Measurements from ENCODE around the gene EN2.

EN2 gene

GRCh38 chr7:155486783-155487508 is 29.0 kb downstream of the EN2 start:
- no peak for DNase-seq (ENCODE audit: low read depth in 2 of 2)

DNA sequence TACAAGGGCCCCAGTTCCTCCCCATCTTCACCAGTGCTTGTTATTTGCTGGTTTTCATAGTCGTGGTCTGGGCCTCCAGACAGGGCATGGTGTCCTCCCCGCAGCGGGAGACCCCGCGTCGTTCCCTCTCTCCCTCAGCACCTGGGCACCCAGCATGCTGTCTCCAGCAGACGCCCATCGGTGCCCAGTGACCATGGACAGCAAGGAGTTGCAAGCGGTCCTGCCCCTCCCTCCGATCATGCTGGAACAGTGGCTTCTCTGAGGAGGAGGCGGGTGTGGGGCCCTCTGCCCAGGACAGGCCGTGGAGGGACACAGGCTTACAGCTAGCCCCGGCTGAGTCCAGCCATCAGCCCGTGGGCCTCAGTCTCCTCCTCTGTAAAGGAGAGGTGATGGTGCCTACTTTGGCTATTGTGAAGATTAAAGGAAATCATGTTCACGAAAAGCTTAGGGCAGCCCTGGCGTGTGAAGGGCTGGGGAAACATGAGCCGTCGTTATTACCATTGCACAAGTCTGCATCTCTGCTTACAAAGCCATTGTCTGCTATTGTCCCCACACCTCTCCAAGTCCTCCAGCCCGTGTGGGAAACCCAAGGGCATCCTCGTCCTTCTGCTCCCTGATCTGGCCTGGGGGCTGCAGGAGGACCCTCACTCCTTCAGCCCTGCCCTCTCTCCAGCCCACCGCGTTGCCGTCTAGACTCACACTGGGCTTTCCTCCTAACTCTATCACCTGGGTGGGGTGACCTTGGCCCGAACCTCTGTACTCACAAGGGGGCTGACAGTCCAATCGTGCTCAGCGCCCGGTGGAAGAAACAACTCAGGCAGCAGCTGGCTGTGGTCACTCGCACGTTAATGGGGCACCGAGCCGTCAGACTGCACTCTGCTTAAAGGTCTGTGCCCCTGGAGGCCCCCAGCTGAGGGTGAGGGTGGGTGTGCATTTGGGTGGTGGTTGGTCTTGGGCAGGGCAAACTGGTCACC is 29.9 kb downstream of the EN2 start:
- no peak for DNase-seq (ENCODE audit: low read depth in 2 of 2)

DNA sequence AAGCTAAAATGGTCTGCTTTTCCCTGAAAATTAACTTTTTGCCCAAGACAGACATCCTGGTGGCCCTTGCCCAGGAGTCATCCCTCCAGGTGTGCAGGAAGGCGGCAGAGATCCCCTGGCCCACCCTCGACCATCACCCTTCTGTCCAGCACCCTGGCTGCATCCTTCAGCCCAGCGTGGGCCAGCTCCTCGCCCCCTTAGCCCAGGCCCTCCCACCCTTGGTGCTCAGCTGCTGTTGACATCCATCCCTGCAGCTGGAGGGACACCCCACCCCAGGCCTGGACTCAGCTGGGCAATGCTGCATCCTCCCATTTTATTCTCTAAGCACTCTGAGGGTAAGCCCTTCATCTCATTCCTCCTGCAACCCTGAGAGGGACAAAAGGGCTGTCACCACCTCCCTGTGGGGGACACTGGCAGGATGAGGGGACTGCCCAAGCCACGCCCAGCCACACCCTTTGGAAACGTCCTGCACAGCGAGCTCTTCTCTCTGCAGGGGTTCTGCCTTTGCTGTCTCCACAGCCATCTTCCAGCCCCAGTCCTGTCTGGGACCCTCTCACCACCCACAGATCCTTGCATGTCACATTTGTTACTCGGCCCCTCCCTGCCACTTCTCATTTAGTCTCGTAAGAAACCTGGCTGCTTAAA is 30.7 kb downstream of the EN2 start:
- no peak for DNase-seq (ENCODE audit: low read depth in 2 of 2)

- no peak for DNase-seq (ENCODE audit: low read depth in 2 of 2)
Observed at GRCh38 chr7:155489158-155489840, 31.4 kb downstream of the EN2 start.

DNA sequence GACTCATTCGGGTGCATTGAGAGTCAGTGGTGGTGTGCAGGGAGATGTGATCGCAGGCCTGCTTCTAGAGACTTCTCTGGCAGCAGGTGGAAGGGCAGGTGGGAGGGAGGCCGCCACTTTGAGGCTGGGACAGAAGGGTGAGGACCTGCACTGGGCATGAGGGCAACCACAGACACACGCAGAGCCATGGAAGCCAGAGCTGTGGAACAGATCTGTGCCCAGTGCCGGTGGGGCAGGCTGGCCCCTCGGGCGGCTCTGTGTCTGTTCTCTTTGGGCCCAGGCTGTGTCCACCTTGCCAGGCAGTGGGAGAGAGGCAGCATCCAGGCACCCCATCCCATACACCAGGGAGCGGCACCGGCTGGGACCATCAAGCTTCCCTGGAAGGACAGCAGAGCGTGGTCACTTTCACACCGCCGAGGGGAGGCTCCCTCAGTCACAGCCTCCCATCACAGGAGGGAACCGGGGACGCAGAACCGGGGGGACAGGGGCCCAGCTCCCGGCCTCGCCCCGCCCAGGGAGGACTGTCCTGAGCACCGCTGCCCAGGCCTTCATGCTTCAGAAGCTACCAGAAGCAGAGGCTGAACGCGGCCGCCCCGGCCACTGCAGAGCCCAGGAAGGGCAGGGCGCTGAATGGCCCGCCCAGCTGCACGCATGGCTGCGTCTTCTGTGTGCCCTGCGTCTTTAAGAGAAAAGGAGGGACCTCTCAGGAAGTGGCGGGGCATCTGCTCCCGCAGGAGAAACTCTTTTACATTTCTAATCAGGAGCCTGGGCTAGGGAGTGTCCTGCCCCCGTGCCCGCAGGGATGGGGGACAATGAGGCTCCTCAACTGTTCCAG is 32.1 kb downstream of the EN2 start:
- no peak for DNase-seq (ENCODE audit: low read depth in 2 of 2)

DNA sequence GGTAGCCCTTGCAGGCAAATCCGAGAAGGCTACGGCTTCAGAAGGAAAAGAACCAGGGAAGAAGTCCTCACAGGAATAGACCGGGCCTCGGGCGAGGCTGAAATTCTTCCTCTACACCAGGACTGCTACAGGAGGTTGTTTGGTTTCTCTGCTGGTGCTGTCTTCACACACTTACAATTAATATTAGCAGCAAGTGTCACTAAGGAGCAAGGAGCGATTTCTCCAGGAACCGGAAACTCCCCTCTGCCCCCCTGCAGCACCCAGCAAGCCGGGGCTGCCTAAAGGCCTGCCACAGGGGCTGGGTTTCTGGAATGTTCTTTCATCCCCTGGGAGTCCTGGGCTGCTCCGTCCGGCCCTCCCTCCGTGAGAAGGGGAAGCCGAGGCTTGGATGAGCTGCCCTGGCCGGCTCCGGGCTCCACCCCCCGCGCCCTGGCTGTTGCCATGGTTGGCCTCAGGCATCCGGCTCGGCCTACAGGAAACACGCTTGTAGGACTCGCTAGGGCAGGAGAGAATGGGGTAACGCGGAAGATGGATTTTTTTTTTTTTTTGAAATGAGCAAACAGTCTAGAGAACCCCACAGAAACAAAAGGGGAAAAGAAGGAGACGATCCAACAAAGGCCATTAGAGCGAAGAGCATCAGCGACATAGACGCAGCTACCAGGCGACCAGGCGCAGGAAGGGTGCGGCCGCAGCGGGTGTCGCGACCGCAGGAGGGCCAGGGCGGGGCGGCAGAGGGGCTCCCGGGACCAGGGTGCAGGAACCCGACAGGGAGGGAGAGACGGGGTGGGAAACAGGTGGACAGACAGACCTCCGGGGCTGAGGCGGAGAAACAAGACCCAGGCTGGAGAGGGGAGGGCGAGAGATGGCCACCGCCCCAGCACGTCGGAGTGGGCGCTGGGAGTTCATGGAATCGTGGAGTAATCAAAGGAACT is 33.0 kb downstream of the EN2 start:
- DNase-seq (ENCODE audit: low read depth in 2 of 2), result peak in 1 of 2 donors; percentile 34

GRCh38 chr7:155491812-155492211 is 33.9 kb downstream of the EN2 start:
- no peak for DNase-seq (ENCODE audit: low read depth in 2 of 2)

DNA sequence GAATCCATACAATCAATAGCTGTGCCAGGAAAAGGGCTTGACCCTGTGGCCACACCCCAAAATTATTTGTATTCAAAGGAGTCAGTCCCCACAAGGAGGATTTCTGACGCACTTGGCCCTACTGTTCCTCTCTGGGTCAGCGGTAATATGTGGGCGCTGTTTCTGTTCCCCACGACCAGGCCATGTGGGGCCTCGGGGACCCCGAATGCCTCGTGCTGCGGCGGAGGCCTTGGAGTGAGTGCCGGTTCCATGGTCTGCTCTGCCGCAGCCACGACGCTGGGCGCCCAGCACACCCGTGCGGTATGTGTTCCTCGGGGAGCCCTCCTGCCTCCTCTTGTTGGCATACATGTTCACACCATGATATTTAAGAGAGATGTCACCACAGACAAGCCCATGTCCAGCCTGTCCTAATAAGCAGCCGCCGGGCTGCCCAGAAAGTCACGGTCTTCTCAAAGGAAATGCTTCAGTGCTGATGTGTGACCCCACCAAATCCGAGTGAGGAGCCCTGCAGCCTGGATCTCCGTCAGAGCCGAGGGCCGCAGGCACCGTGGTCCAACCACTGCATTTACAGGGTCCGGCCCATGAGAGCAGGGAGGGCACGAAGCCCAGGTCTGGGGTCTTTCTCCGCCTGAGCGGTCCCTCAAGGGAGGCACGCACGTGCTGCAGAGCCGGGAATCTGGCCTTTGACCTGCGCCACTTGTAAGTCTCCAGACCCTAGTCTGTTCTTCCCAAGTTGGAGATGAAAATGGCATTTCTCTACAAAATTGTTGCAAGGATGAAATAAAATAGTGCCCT is 36.0 kb downstream of the EN2 start:
- DNase-seq (ENCODE audit: low read depth in 2 of 2), result no peak

DNA sequence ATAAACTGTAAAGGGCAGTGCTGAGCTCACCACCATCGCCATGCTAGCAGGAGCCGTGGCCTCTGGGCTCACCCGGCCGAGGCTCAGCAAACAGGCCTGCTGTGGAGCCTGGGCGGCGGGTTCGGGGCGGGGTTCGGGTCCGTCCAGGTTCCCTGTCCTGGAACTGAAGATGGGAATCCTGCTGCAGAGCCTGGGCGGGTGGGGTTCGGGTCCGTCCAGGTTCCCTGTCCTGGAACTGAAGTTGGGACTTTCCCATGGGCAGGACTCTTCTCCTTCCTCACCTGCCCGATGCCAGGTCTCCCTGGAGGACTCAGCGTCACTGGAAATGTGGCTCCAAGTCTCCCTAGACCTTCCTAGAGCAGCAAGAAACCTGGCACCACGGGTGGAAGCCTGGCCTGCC is 36.6 kb downstream of the EN2 start:
- DNase-seq (ENCODE audit: low read depth in 2 of 2), result no peak

DNA sequence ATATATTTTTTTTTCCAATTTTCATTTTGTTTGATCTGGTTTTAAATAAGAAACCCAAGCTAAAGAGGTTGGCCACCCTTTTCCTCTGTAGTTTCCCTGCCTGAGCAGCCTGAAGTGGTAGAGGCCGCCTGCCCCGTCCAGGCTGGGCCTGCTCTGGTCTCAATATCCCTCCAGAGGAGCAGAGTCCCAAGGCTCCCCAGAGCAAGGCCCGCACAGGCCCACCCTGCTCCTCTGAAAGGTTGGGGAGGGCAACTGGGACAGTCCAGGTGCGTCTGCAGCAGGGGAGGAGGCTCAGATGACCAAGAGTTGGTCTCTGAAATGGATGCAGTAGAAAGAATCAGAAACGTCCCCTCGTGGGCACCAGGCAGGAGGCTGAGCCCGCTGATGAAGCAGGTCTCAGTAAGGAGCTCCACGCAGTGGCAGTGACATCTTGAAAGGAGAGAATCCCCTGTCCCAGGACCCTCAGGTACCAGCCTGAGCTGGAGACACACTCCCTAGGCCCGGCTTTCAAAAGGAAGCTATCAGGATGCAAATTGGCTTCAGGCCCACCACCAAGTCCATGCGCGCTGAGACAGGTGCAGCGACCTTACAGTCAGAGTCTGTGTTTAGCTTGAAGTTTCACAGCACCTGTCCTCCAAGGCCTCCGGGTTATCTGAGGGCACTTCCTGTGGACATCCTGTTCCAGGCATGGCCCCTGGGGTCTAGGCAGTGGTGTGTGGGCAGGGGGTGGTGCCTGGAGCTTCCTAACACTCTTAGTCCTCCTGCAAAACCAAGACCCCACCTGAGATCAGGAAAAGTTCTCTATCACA is 37.7 kb downstream of the EN2 start:
- no peak for DNase-seq (ENCODE audit: low read depth in 2 of 2)

DNA sequence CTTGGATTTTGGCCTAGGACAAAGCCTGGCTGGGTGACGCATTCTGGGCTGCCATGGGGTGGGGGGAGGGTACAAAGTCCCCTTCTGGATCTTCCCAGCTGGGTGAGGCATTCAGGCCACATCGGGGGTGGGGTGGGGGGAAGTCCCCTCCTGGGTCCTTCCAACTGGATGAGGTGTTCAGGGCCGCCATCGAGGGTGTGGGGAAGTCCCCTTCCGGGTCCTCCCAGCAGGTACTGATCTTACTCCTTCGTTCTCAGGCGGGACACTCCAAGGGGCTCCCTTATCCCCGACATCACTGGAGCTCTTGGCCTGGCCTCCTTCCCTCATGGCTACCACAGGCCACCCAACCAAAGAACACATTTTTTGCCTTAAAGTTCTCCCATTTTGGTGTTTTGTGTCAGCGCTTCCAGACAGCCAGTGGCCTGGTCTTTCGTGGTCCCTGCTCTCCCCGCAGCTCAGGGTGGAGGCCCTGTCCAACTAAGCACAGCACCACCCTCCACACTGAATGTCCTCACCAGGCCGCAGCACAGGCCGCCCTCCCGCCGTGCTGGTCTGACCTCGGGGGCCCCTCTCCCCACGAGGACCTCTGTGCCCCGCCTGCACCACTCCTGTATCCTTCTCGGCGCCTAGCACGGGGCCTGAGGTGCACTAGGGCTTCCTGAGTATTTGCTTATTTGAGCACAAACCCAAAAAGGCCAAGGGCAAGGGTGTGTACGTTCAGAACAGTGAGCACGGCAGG is 38.5 kb downstream of the EN2 start:
- no peak for DNase-seq (ENCODE audit: low read depth in 2 of 2)

- DNase-seq (ENCODE audit: low read depth in 2 of 2), result no peak
Observed at GRCh38 chr7:155497149-155497901, 39.4 kb downstream of the EN2 start.

DNA sequence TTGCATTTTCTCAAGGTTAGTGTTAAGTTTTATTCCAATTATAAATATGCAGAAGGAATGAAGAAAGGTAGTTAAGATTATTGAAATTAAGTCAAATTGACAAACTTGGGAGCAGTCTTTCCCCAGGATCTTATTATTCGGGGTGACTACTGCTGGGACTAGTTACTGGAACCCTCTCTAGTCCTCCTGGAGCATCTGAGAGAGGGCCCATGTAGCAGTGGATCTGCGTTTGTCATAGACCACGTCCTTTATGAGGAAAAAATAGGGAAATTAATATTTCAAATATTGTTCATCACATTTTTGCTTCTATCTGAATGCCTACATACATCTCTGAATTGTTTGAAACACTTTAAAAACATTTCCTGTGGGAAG is 47.5 kb downstream of the EN2 start:
- DNase-seq (ENCODE audit: low read depth in 2 of 2), result no peak

GRCh38 chr7:155506854-155507337 is 49.0 kb downstream of the EN2 start:
- DNase-seq (ENCODE audit: low read depth in 2 of 2), result no peak

DNA sequence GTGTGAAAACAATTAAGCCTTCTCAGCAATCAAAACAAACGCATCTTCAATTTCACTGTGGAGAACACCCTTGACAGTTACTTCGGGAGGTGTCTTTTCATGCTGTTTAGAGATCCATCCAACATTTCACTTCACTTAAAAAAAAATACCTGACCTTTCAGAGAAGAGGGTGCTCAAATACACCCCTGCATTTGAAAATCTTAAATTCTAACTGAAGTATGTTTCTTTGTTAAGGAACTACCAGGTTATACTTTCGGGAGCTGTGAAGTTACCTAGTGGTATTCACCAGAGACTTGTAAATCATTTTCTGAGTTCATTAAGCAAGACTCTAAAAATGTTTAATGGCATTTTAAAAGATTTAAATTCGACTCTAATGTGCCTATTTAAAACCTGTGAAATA is 49.6 kb downstream of the EN2 start:
- no peak for DNase-seq (ENCODE audit: low read depth in 2 of 2)
